ENCODE data around the gene NSD1.

- TF ChIP-seq CTCF (IDR thresholded peaks at IDR 0.05) (no peak), POLR2AphosphoS5 (IDR thresholded peaks at IDR 0.05) (no peak), POLR2A (IDR thresholded peaks at IDR 0.05) (no peak), EP300 (IDR thresholded peaks at IDR 0.05) (no peak)
Observed at GRCh38 chr5:177301503-177302165, 168.1 kb downstream of the NSD1 start.

All from gastroesophageal sphincter (tissue), 3 donors.